Measurements from ENCODE around the gene EIF4E.
"Not testable (repeated sequence)": the region's sequence is repeated elsewhere in the genome, so short reads cannot be mapped to it uniquely, and the experiment has no call there.

The EIF4E gene

GRCh38 chr4:98879515-98879914 is 49.4 kb downstream of the EIF4E start:
- DNase-seq (ENCODE audit: low spot score): no peak

GRCh38 chr4:98873059-98873458 is 55.9 kb downstream of the EIF4E start:
- DNase-seq (ENCODE audit: low spot score): no peak

GRCh38 chr4:98872120-98872906 is 56.6 kb downstream of the EIF4E start:
- DNase-seq (ENCODE audit: low spot score): not testable (repeated sequence)

GRCh38 chr4:98867648-98868047 is 61.3 kb downstream of the EIF4E start:
- no peak for DNase-seq (ENCODE audit: low spot score)

GRCh38 chr4:98865059-98865458 is 63.9 kb downstream of the EIF4E start:
- DNase-seq (ENCODE audit: low spot score): no peak

GRCh38 chr4:98864560-98864959 is 64.4 kb downstream of the EIF4E start:
- no peak for DNase-seq (ENCODE audit: low spot score)

GRCh38 chr4:98862371-98862770 is 66.6 kb downstream of the EIF4E start:
- no peak for DNase-seq (ENCODE audit: low spot score)

- no peak for DNase-seq (ENCODE audit: low spot score)
Observed at GRCh38 chr4:98861100-98861884, 67.6 kb downstream of the EIF4E start.

GRCh38 chr4:98851806-98852205 is 77.1 kb downstream of the EIF4E start:
- DNase-seq (ENCODE audit: low spot score): no peak

- no peak for DNase-seq (ENCODE audit: low spot score)
Observed at GRCh38 chr4:98850937-98851336, 78.0 kb downstream of the EIF4E start.

- DNase-seq (ENCODE audit: low spot score): no peak
Observed at GRCh38 chr4:98848448-98848847, 80.5 kb downstream of the EIF4E start.

GRCh38 chr4:98845960-98846359 is 83.0 kb downstream of the EIF4E start:
- DNase-seq (ENCODE audit: low spot score): no peak

- DNase-seq (ENCODE audit: low spot score): not testable (repeated sequence)
Observed at GRCh38 chr4:98842917-98843316, 86.0 kb downstream of the EIF4E start.

- no peak for DNase-seq (ENCODE audit: low spot score)
Observed at GRCh38 chr4:98838977-98839618, 89.8 kb downstream of the EIF4E start.

- DNase-seq (ENCODE audit: low spot score): no peak
Observed at GRCh38 chr4:98838531-98838930, 90.4 kb downstream of the EIF4E start.

- peak; percentile 28 for DNase-seq (ENCODE audit: low spot score)
Observed at GRCh38 chr4:98833384-98833783, 95.5 kb downstream of the EIF4E start.

- DNase-seq (ENCODE audit: low spot score): not testable (repeated sequence)
Observed at GRCh38 chr4:98831036-98831435, 97.9 kb downstream of the EIF4E start.
